GM10266 (cell line): Measurements from ENCODE around the gene FAM222A.

Experiments
- DNase-seq: peaks from one replicate; pipeline ENCODE4 v3.0.0; 2012; ENCODE audit errors: extremely low spot score
- CTCF ChIP-seq: IDR thresholded peaks from 2 replicates; pipeline ENCODE4 v1.5.1; 2012; ENCODE audit warnings: mild to moderate bottlenecking, low read depth; ENCODE audit not compliant: control insufficient read depth, insufficient read depth; ENCODE audit errors: missing control alignments

FAM222A gene

GRCh38 chr12:109706747-109707469, 6.7 kb upstream of the FAM222A start:
- no peak for DNase-seq
- no peak for TF ChIP-seq CTCF

- DNase-seq = no peak
- TF ChIP-seq CTCF = no peak
Observed at GRCh38 chr12:109707470-109707821, 6.2 kb upstream of the FAM222A start.

GRCh38 chr12:109708939-109709338, 4.7 kb upstream of the FAM222A start:
- no peak for TF ChIP-seq CTCF
- no peak for DNase-seq

GRCh38 chr12:109709401-109709991, 4.1 kb upstream of the FAM222A start:
- no peak for TF ChIP-seq CTCF
- DNase-seq = no peak

- no peak for DNase-seq
Observed at GRCh38 chr12:109710205-109710746, 3.3 kb upstream of the FAM222A start.

GRCh38 chr12:109710747-109711595, 2.7 kb upstream of the FAM222A start:
- no peak for DNase-seq
- no peak for TF ChIP-seq CTCF

More at GRCh38 chr12:109710205-109710746, 3.3 kb upstream of the FAM222A start:
- TF ChIP-seq CTCF = no peak
